ENCODE measurements around the gene UNC5CL.

DNA sequence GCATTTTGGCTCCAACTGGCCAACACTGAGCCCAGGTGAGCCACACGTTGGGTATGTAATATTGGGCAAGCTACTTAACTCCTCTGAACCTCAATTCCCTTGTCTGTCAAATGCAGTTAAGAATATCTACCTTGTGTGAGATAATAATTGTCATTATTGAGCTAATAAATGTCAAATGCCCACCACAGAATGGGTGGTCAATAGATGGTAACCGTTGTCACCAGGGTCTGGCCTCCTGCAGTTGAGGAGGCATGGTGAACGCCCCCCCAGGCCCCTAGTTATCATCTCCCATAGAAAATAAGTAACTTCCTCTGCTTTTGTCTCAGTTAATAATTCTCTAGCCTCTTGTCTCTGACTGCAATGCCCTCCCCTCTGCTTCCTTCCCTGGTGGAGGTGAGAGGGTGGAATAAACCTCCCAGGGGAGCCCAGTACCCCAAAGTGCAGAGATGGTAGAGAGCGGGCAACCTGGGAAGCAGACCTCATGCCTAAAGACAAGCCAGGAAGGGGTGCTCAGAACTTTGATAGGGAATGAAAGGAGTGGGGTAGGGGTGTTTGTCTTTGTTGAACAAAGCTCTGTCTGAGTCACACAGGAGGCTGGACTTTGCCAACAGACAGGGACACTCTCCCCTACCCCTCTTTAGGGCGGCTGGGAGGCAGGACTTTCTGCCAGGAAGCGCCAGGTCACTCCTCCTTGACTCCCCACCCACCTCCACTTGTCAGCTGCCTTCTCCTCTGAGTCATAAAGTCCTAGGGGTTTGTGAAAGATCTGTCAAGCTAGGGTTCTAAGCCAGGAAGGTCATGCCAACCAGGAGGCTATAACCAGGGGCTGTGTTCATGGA lies 1.3 kb upstream of the UNC5CL start:
- no peak for TF ChIP-seq POLR2A (IDR thresholded peaks at IDR 0.05; ENCODE audit: low read depth, low read length)
- TF ChIP-seq TAF1 (IDR thresholded peaks at IDR 0.05; ENCODE audit: borderline replicate concordance, low read depth, low read length): no peak
